Transverse colon (tissue), 4 donors: ENCODE measurements around the gene FAXDC2. TPM values are rescaled to one million over a fixed set of nuclear protein-coding genes. Genes with fewer than 3 reads are reported as not detected.

Experiments
- DNase-seq: peaks from one replicate; pipeline ENCODE4 v3.0.0-alpha.2; 2019
- H3K27ac ChIP-seq, 4 donors: fragments of 200-600 bp; sonication (generic); 2 replicates each; pipeline ENCODE4 v1.5.1; 2016 to 2018; ENCODE audit warnings: inconsistent platforms in 4 of 4
- H3K27me3 ChIP-seq: fragments of 200-600 bp; sonication (generic); 2 replicates; pipeline ENCODE4 v1.5.1; 2017; ENCODE audit warnings: inconsistent platforms
- H3K36me3 ChIP-seq, 4 donors: fragments of 200-600 bp; sonication (generic); 2 replicates each; pipeline ENCODE4 v1.5.1; 2017 to 2019; ENCODE audit warnings: inconsistent platforms in 4 of 4
- H3K4me1 ChIP-seq, 4 donors: fragments of 200-600 bp; sonication (generic); 2 replicates each; pipeline ENCODE4 v1.5.1; 2017 to 2020; ENCODE audit warnings: inconsistent platforms in 4 of 4
- H3K4me3 ChIP-seq, 4 donors: fragments of 200-600 bp; sonication (generic); 1 replicate in 1 of 4; 2 replicates in 3 of 4; pipeline versions ENCODE4 v1.5.1 to v1.6.1; 2017 to 2019; ENCODE audit warnings: inconsistent platforms in 4 of 4
- H3K9me3 ChIP-seq, 2 donors: fragments of 200-600 bp; sonication (generic); 2 replicates each; pipeline ENCODE4 v1.5.1; 2017 to 2019; ENCODE audit warnings: inconsistent platforms in 2 of 2
- EP300 ChIP-seq: sonication (generic); formaldehyde crosslinking; IDR thresholded peaks from one replicate; pipeline ENCODE4 v1.6.1; 2017; ENCODE audit warnings: antibody characterized with exemption, low read depth
- POLR2A ChIP-seq: fragments of 450-650 bp; IDR thresholded peaks from one replicate; pipeline ENCODE4 v1.6.1; 2016; ENCODE audit warnings: antibody characterized with exemption, mild to moderate bottlenecking, moderate library complexity
- POLR2AphosphoS5 ChIP-seq, 3 donors: sonication (generic); formaldehyde crosslinking; IDR thresholded peaks; one replicate each; pipeline ENCODE4 v1.6.1; 2016; ENCODE audit warnings: antibody characterized with exemption in 3 of 3
- WGBS, 2 donors: methylation state at CpG; one replicate each; pipeline ENCODE4 v1.1.5; 2018; ENCODE audit warnings: low coverage in 1 of 2; 5-methylcytosine and 5-hydroxymethylcytosine counted together
- in situ Hi-C, 4 donors: fragments of 200-750 bp; cut with MboI; loops; one replicate each; pipeline versions ENCODE4 v1.15.0 to v1.15.1; 2017; ENCODE audit warnings: low sequenced_read_pairs in 3 of 4, low pct_ligation_motif_present in 1 of 4, low pct_unique_long_range_greater_than_20kb in 1 of 4
- intact Hi-C: fragments of 100-400 bp; cut with DNase I; formaldehyde crosslinking; loops from one replicate; pipeline ENCODE4 v1.15.1; 2023; ENCODE audit warnings: low total_unique reads
- total RNA-seq, 4 donors: library from RNA; depleted of rRNA; stranded (reverse); fragments of >200 nt; gene quantifications; one replicate each; pipeline ENCODE4 v1.1.0, GENCODE V29; 2016
- TF ChIP-seq, protein P1 (sequence below), 5 experiments: fragments of 200-600 bp in 3 of 5; fragments of 450-650 bp in 2 of 5; sonication (generic) in 3 of 5; IDR thresholded peaks; 1 replicate in 2 of 5; 2 replicates in 3 of 5; pipeline ENCODE4 v1.5.1; 2016 to 2017; ENCODE audit warnings: antibody characterized with exemption in 5 of 5, inconsistent platforms in 3 of 5, mild to moderate bottlenecking in 2 of 5, moderate library complexity in 1 of 5

The FAXDC2 gene
- total RNA-seq, 4 donors from 2014 or later = 10.3 to 54.8 (median 27.4) TPM

DNA sequence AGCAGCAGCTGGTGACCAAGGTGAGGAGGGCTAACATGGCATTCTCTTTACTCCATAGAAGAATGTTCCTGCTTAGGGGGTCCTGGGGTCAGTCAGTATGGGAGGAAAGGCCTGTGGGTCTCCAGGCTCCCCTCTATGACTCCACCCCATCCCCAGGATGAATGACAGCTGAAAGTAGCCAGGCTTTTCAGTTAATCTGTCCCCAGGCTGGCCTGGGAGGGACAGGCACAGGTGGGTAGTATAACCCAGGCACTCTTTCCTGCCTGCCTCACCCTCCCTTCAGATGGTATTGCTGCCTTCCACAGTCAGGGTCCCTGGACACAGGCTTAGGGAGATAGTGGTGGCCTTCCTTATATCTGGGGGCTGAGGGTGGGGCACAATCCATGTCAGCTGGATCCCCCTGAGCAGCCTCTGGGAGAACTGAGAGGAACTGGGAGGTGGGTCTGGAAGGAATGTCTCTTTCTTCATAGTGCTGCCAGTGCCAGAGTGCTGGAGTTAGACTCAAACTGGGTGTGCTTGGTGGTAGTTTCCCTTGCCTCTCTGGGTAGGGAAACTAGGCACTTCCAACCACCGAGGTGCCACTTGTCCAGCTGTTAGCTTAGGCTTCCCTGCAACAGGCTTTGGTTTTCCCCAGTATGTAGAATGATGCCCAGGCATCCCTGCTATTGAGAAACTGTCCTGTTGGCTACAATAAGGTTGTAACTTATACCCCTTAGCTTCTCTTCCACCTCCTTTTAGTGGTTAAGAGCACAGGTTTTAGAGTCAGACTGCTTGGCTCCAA, 67.4 kb downstream of the FAXDC2 start:
- H3K36me3 ChIP-seq = no peaks in the 10 kb centered on the region
- WGBS, 2 donors = 20% methylated on average over 1 of the region's 1 CpG; no CpG with 5 or more reads in 1 of the 2 donors
- H3K27me3 ChIP-seq = no peaks in the 10 kb centered on the region
- H3K9me3 ChIP-seq = no peaks in the 10 kb centered on the region
- intact Hi-C loops (no loop called here), in situ Hi-C loops (no loop called here)
- peak overlapping the region in 2 of 4 donors; percentile 11 to 21 for H3K27ac ChIP-seq
- peaks cover 28 to 81% (median 33%) of the 10 kb centered on the region in 4 donors for H3K4me1 ChIP-seq
- H3K4me3 ChIP-seq = no peak overlapping the region
- DNase-seq = no peak
- TF ChIP-seq, protein P1, sequence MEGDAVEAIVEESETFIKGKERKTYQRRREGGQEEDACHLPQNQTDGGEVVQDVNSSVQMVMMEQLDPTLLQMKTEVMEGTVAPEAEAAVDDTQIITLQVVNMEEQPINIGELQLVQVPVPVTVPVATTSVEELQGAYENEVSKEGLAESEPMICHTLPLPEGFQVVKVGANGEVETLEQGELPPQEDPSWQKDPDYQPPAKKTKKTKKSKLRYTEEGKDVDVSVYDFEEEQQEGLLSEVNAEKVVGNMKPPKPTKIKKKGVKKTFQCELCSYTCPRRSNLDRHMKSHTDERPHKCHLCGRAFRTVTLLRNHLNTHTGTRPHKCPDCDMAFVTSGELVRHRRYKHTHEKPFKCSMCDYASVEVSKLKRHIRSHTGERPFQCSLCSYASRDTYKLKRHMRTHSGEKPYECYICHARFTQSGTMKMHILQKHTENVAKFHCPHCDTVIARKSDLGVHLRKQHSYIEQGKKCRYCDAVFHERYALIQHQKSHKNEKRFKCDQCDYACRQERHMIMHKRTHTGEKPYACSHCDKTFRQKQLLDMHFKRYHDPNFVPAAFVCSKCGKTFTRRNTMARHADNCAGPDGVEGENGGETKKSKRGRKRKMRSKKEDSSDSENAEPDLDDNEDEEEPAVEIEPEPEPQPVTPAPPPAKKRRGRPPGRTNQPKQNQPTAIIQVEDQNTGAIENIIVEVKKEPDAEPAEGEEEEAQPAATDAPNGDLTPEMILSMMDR (IDR thresholded peaks at IDR 0.05) = no peak
- TF ChIP-seq EP300 = no peak
- TF ChIP-seq POLR2AphosphoS5 (IDR thresholded peaks at IDR 0.05) = no peak
- TF ChIP-seq POLR2A = no peak

DNA sequence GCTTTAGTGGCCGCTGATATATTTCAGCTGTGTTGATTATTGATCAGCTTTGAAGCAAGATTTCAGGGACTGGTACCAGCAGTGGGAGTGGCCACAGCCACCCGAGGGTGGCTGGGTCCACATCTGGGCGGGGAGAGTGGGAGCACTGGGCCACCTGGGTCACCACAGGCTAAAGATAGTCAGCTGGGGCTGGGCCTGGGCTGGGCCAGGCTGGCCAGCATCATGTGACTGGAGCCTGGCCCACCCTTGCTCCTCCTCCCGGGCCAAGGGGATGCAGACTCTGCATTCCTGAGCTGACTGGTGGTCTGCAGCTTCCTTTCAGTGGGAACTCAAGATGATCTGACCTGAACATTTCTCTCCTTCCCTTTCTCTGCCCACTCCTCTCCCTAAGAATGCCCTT, 68.1 kb downstream of the FAXDC2 start:
- H3K27ac ChIP-seq = peak overlapping the region in 1 of 4 donors; percentile 11
- peak; percentile 51 for DNase-seq
- no peaks in the 10 kb centered on the region for H3K36me3 ChIP-seq
- H3K4me3 ChIP-seq = no peak overlapping the region
- no peaks in the 10 kb centered on the region for H3K27me3 ChIP-seq
- in situ Hi-C loops (no loop called here), intact Hi-C loops (no loop called here)
- peaks cover 23 to 74% (median 31%) of the 10 kb centered on the region in 4 donors for H3K4me1 ChIP-seq
- no peak for TF ChIP-seq EP300
- no peak for TF ChIP-seq POLR2A
- TF ChIP-seq, protein P1 (IDR thresholded peaks at IDR 0.05) = no peak
- TF ChIP-seq POLR2AphosphoS5 (IDR thresholded peaks at IDR 0.05) = no peak
- no peaks in the 10 kb centered on the region for H3K9me3 ChIP-seq
- WGBS, 2 donors = 62 to 88% methylated on average over 1 to 4 of the region's 4 CpGs

DNA sequence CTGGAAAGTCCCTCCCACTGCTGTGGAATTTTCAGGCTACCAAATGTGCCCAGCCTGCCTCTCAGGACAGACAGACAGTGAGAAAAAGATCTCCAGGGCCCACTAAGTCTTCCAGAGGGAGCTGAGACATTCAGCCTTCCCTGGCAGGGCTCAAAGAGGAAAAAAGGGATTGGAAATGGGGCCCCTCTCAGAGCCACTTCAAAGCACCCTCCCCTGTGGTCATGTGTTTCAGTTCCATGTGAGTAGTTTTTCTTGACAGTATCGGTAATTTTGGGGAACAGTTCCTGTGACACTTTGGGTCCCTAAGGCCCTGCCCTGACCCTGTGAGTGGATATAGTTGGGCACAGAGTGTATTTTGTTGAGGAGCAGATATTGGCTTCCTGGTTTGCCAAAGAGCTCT, 70.3 kb downstream of the FAXDC2 start:
- H3K36me3 ChIP-seq = no peaks in the 10 kb centered on the region
- in situ Hi-C loops (no loop called here), intact Hi-C loops (no loop called here)
- TF ChIP-seq POLR2AphosphoS5 (IDR thresholded peaks at IDR 0.05) (no peak), POLR2A (no peak), EP300 (no peak)
- TF ChIP-seq, protein P1 (IDR thresholded peaks at IDR 0.05) = no peak
- no peak overlapping the region for H3K27ac ChIP-seq
- no peaks in the 10 kb centered on the region for H3K27me3 ChIP-seq
- DNase-seq = no peak
- no peak overlapping the region for H3K4me3 ChIP-seq
- peaks cover 21 to 70% (median 30%) of the 10 kb centered on the region in 4 donors for H3K4me1 ChIP-seq
- no peaks in the 10 kb centered on the region for H3K9me3 ChIP-seq
- 83% methylated on average over 1 of the region's 1 CpG; no CpG with 5 or more reads in 1 of the 2 donors for WGBS, 2 donors

DNA sequence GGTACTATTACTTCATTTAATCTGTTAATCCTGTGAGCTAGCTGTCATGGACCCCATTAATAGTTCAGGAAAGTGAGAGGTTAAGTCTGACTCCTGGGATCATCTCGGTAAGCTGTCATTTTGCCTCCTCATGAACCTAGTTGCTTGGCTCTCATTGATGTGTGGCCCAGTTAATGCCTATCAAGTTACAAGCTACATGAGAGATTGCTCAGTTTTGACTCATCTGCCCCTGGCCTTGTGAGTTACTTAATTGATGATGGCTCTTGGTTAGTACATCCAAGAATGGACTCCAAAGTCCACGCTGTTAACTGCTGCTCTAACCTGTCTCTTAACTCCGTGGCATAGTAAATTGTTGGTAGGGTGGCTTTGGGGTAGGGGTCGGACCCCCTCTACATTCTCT, 71.3 kb downstream of the FAXDC2 start:
- Histone ChIP-seq H3K4me3 (no peak overlapping the region), H3K9me3 (no peaks in the 10 kb centered on the region), H3K36me3 (no peaks in the 10 kb centered on the region), H3K27ac (no peak overlapping the region), H3K27me3 (no peaks in the 10 kb centered on the region), H3K4me1 (peaks cover 19 to 60% (median 31%) of the 10 kb centered on the region in 4 donors)
- in situ Hi-C loops = no loop called here
- no peak for DNase-seq
- 90% methylated on average over 4 of the region's 4 CpGs; no CpG with 5 or more reads in 1 of the 2 donors for WGBS, 2 donors
- TF ChIP-seq EP300 (no peak), POLR2A (no peak), POLR2AphosphoS5 (IDR thresholded peaks at IDR 0.05) (no peak)
- TF ChIP-seq, protein P1 (IDR thresholded peaks at IDR 0.05) = no peak
- intact Hi-C loops = no loop called here
